GM19025 (cell line): Measurements from ENCODE around the gene PDE4D.

ENCODE experiments used
- ATAC-seq: cut with Tn5 transposase; IDR thresholded peaks from one replicate; pipeline ENCODE4 v1.9.1; 2021; ENCODE audit warnings: mild to moderate bottlenecking, low read depth, moderate library complexity; ENCODE audit not compliant: unreplicated experiment

PDE4D gene

DNA sequence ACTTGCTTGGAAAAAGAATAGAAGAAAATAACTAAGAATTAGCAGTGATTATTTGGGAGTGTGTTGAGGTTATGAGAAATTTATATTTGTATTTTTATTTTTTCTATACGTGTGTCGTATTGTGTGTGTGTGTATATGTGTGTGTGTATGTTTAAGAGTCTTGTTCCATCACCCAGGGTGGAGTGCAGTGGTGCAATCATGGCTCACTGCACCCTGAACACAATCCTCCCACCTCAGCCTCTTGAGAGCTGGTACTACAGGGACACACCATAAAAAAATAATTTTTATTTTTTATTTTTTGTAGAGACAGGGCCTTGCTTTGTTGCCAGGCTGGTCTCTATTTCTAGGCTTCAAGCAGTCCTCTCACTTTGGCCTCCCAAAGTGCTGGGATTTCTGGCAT is 643.8 kb downstream of the PDE4D start:
- ATAC-seq = no peak

DNA sequence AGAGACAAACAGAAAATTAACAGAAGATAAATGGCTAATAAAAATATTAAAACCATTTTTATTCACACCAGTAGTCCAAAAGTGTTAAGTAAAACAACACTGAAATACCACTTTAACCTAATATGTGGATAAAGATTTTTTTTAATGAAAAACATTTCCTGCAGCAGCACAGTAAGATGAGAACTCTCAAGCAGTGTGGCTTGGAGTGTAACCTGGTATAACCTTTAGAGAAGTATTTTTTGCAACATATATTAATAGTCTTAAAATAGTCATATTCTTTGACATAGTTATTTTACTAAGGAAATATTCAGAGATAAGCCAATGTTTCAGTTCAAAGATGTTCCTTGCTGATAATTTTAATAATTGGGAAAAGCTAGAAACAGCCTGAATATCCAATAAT is 644.4 kb downstream of the PDE4D start:
- no peak for ATAC-seq

DNA sequence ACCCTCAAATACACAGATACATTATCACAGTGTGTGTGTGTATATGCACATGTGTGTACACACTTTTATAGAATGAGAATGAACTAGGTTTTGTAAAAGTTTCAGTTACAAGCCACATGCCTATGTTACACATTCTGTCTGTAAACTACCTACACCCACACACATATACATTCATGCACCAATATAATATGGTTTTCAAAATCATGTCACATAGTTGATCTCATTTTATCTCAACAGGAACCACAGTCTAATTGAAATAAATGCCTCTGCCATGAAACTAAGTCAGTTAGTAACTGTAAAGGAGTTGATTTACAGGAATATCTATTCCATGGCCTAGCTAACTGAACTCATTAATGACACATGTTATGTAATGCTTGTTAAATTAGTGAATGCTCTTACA is 646.6 kb downstream of the PDE4D start:
- ATAC-seq = no peak

DNA sequence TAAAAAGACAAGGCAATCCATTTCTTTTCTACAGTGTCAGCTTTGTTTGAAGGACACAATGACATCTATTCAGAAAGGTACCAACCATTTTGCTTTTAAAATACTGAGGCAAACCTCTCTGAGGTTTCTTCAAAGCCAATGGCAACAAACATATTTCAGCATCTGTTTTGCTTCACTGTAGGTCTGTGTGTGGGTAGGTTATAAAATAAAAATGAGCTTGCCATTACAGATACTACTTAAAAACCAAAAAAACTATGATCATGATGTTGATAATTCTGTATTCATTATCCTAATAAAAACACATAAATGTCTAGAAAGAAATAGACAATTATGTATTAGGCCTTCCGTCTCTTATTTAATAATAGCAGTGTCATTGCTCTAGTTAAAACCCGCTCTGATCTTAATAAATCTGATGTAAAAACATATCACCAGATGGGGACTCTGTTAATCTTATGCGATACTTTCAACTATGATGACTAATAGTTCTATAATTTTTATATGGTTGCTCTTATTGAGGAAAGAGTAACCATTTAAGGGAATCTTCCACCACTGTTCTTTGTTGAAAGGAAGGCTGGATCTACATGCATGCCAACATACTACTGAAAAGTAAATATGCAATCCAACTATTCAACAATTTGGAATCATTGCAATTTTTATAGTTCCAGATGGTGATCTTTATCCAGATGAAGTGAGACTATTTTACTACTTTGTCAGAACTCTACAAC is 647.2 kb downstream of the PDE4D start:
- no peak for ATAC-seq

DNA sequence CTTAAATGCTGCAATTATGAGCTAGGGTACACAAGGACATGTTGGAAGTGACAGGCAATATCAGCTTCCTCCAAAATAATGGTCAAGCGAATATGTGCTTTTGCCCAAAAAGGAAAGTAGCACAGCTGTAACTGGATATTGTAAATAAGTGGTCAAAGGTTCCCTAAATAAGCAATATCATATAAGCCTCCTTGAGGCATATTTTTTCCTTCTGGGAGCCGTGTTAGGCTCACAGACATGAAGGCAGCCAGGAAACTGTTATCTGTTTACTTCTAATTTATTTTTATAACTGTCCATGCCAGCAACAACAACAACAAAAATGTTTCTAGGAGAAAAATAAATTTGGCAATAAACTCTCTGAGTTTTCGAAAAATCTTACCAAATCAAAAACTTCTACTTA is 648.3 kb downstream of the PDE4D start:
- ATAC-seq = no peak

DNA sequence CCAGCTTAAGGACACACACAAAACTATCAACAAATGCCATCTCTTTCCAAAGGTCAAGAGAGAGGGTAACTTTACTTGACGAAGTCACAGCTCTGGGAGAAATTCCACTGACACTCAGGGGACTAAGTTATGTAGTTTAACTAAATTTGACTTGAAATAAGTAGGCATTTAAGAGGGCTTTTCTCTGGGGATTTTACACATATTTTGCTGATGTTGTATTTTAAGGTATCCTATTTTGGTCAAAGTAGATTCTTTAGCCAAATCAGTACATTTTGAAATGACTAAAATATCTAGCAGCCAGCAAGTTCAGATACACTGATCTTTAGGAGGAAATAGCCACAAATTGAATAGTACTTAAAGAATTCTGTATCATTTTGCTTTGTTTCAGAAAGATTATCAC is 652.0 kb downstream of the PDE4D start:
- ATAC-seq = no peak

DNA sequence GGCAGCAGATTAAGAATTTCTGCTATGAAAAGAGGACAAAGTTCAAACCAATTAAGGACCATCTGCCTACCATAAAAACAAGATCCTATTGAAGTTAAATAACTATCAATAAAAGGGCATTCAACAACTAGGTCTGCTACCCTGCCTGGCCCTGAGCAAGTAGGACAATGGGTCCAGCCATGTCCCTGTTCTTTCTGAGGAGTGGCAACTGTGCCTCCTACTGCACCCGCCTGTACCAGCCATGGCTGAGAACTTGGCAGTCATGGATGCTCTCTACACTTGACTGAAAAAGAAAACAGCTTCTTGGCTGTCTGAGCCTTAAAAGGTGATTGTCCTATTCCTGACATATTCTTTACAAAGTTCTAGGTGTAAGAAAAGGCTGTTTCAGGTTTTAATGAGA is 652.4 kb downstream of the PDE4D start:
- no peak for ATAC-seq

DNA sequence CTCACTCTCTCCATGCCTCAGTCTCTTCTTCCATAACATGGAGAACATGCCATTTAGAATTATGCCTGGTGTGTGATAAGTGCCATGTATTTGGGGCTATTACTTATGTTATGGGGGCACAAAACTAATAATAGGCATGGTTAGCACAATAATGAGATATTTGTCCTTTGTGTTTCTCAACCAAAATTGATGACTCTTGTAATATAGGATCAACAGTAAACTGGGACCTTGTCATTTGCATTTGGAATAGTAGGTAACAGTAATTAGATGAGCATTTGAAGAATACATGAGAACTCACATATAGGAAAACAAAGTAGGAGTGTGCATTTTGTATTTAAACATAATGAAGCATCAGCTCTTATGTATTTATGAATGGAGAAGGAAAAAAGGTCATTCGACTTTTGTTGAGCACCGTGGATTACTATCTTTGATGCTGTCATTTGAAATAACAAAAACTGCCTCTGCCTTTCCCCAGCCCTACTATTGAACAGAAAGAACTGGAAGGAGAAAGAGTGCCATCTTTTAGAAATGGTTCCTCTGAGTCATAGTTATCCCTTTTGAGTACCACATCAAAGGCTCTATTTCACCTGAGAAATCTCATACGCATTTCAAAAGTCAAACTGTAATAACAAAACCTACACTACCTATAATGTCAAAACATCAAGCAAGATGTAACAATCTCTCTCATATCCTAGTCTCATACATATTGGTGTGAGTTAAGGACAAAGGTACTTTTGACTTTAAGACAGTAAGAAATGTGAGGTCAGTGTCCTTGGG is 655.2 kb downstream of the PDE4D start:
- ATAC-seq = peak; percentile 69

DNA sequence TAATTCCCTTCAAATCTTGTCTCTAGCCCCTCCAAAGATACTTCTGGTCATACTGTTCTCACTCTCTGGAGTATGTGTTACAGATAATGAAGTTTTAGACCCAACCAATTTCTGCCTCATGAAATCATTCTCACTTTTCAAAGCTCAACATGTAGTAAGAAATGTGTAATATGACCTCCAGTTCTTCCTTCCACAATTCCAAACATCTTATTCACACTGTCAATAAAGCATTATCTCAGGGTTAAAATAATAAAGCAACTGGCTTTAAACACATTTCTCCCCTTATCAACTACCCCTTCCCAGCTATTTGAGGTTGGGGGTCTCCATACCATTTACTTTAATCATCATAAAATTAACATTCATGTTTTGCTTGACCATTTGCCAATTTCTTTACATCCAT is 656.5 kb downstream of the PDE4D start:
- no peak for ATAC-seq

DNA sequence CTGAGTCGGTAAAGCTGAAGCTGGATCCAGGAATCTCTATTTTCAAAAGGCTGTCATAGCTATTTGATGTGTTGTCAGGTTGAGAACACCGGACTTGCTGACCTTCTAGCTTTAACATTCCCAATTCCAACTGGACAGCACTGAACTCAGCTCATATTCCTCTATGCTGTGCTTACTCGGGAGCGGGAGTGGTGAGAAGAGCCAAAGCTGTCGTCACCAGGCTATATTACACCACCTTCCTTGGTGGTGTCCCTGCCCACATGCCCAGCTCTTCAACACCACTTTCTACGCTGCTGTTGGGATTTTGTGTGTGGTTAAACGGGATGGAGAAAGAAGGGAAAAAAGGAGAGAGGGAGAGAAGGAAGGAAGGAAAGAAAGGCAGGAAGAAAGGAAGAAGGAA is 657.1 kb downstream of the PDE4D start:
- no peak for ATAC-seq

DNA sequence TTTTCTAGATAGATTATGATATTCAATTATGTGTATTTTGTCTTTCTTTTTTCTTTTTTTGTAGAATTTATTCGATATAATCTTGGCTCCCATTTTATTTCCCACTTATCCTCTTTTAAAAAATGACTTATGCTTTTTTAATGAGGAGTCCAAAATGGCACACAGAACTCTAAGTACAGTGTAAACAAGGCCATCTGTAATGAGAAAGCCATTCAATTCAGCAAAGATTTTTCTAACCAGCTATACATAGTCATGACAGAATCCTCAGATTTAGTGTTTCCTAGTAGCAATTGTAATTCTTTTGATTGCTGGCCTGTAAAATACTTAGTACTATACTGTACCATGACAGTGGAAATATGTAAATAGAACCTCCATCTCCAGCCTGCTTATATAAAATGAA is 659.3 kb downstream of the PDE4D start:
- no peak for ATAC-seq

DNA sequence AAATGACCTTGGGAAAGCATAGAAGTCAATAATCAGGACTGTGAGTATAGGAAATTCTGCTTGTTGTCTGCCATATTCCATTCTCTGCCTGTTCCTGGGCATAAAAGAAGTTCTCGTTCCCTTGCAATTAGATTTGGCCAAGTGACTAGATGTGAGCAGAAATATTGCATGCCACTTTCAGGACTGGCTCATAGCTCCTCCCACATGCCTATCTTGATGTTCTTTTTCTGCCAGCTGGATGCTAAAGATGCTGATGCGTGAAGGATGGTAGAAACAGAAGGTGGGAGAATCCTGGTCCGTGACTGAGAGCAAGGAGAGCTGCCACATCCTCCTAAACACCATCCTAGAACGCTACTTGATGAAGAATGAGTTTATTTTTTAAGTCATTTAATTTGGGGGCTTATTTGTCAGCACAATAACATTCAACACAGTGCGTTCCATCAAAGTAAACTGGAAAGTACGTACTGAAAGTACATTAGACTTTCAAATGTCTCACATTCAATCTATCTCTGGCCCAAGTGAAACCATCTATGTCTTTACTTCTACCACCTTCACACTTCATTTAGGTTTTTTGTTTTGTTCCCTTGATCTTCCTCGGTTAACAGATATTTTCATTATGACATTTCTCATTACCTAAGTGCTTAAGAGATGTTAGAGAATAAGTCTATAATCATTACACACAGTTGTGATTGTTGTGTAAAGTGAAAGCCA is 662.1 kb downstream of the PDE4D start:
- ATAC-seq = no peak

DNA sequence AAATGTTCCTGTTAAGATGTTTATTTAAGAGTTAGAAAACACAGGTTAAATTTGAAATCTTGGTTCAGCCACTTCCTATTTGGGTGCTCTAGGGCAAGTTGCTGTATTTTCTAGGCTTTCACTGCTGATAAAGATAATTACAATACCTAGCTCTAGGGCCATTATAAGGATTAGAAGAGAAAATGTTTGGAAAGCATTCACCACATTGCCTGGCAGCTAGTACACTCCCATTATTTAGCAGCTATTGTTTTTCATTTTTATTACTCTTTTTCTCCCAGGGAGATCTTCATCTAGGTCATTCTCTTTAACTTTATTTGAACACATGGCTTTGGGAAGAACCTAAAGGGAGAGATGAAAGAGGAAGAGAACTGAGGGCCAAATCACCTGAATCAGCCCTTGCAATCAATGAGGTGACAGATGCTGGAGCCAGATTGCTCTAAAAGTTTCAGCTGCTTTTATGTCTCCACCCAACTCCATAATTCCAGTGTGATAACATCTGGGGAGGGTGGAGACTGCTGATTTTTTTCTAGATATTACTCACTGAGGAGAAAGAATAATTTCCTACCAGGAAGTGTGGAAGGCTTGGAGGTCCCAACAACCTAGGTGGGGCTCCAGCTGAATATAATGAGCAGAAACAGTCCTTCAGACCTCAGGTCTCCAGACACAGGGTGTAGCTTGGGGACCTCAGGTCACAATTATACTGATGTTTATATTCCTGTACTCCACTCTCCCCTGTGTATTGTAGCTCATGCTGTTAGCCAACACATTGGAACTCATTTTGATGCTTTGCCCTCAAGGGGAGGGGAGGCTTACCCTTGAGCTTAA is 670.6 kb downstream of the PDE4D start:
- no peak for ATAC-seq

DNA sequence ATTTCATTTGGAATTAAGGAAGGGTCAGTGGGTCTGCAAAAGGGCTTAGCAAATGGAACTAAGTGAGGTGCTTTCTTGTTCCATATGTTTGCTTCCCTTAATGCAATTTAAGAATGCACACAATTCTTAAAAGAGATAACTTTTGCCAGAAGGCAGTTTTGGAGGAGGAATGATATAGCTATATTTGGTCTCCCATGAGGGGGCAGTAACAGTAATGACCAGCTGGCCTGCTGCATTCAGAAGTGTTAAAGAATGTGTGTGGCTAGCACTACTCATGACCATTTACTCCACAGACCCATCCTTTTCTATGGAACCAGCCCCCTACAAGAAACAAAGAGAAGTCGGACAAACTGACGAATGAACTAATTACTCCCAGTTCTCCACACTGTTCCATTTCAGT is 671.8 kb downstream of the PDE4D start:
- no peak for ATAC-seq

DNA sequence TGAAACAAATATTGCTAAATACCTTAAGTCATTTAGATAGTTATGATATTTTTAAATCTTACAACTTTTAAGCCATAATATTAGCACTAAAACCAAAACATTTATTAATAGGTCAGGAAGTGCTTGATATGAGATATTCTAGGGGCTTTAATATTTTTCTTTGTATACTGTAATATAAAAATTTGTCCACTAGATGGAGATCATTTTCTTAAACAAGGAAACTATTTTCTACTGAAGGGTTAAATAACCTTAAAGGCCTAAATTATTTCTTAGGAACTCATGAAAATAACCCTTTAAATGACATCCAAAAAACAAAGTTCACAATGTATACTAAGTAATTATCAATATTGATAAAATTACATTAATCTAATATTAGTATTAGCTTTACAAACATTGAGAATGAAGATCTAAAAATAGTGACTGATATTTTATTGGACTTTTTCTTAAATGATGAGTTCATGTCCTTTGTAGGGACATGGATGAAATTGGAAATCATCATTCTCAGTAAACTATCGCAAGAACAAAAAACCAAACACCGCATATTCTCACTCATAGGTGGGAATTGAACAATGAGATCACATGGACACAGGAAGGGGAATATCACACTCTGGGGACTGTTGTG is 675.0 kb downstream of the PDE4D start:
- ATAC-seq = no peak

DNA sequence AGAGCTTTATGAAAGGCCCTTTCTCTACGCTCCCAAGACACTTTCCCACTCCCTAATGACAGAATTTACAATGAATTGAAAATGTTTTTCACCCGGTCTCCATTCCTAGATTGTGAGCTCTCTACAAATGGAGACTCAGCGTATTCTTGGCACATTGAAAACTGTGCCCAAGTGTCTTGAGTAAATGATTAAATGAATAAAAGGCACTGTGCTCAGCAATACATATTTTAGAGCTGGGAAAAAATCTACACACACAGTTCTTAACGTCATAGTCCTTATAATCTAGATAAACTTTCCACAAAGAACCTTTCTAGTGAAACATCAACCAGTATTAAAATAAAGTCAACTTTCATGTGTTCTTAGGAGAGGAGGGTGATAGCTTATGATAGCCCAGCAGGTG is 676.7 kb downstream of the PDE4D start:
- ATAC-seq = no peak

DNA sequence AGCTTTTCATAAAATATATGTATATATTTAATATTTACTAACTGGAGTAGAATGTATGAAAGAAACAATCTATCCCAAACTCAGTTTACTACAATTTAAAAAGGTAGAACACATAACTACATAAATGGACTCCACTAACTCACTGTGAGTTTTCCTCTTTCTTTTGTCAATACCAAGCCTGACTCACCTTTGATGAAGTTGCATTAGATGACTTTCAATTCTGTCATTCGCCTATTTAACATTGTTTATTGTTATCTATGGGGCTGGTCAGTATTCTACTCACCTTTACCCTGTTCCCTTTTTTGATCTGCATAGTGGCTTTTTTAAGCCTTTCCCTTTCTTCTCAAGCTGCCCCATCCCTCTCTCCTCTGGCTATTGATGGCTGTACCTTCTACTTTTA is 680.9 kb downstream of the PDE4D start:
- no peak for ATAC-seq

DNA sequence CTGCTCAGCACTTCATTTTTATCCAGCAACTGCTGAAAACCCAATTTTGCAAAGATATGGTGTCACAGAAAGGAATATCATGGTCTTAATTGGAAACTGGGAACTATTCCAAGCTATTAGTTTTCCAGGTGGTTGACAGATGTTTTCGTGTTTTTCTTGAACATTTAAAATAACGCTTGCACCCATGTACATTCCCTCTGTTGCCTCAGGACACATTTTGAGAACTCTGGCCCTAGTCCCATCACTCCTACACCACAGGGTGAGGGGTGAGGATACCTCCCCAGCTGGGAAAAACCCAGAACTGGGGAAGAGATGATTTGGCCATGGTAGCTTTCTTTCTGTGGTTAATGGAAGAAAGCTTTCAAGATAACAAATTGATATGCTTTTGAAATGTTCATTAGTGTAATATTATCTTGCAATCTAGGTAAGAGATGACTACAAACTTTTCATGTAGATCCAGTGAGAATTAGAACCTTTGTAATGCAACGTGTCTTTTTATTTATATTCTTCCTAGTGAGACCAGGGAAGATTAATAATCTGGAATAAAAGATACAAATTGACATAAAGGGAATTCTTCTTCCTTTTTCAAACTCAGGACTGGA is 683.7 kb downstream of the PDE4D start:
- no peak for ATAC-seq

DNA sequence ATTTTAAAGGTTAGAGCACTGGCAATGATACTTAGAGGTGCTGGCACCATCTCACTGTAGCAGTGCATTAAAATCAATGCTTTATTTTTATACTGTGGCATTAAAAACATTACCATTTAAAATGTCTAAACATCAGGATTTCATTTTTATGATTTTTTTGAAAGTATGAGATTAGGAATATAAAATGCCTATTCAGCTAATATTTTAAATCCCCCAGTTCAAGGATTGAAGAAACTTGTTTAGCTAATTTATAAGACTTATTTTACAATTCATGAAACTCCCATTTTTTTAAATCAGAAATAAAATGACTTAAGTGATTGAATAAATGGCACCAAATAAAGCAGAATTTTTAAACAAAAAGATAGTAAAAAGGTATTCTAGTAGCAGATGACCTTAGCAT is 685.1 kb downstream of the PDE4D start:
- no peak for ATAC-seq

DNA sequence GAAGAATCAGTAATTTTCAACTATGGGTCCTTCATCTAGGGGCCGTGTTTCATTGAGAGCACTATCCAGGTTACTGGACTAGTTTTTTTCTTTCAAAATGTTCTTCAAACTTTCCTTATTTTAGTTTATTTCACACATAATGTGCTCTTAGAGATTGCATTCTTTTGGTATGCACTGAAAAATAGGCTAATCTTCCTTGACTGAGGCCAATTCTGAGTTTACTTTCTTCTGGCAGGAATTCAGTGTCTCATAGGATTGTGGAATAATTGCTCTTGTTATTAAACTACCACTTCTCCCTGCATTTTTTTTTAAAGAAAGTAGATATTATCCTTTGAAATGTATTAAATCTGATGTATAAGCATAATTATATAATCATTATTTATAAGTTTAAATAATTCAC is 686.1 kb downstream of the PDE4D start:
- ATAC-seq = no peak
